ENCODE data around the gene TTC39A. TPM values are rescaled to one million over a fixed set of nuclear protein-coding genes. Genes with fewer than 3 reads are reported as not detected.

The TTC39A gene
- total RNA-seq, 2 donors from 2014 or later = 7.9 to 21.3 TPM

DNA sequence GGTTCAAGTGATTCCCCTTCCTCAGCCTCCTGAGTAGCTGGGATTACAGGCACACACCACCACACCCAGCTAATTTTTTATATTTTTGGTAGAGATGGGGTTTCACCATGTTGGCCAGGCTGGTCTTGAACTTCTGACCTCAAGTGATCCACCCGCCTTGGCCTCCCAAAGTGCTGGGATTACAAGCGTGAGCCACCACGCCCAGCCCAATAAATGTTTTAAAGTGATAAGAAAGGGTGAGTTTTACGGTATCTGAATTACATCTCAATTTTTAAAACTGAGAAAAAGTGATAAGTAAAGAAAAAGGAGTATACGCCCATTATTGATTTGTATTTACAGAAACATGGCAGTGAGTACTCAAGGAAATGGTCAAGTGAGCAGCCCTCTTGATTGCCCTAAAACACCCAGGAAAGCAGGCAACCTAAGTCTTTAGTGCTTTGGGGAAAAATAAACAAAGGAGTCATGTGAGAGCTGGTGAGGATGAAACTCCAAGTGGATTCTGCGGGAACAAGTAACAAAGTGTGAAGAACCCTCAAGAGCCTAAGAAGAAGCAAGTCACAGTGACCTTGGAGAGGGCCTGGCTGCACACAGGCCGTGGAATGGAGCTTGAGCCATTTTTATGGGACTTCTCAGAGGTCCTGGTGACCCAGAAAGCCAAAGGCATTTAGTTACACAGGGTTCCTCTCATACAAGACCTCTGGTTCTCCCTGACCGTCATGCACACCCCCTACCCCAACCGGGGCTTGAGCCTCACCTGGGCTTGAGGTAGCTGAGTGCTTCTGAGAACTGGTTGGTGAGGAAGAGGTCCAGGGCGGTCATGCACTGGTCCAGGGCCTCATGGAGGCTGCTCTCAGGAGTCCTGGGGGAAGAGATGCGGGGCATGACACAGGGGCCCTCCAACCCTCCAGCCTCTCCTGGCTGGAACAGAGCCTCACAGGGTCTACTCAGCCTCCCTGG lies 9.1 kb downstream of the TTC39A start:
- no peak overlapping the region for H3K27ac ChIP-seq
- H3K36me3 ChIP-seq (replicated peaks in 1 of 2; ENCODE audit: insufficient read depth in 1 of 2, low read depth in 2 of 2) = no peaks in the 10 kb centered on the region
- WGBS, 2 donors = 92% methylated on average over 10 to 11 of the region's 11 CpGs
- H3K9me3 ChIP-seq = no peaks in the 10 kb centered on the region
- H3K27me3 ChIP-seq = no peaks in the 10 kb centered on the region
- TF ChIP-seq, protein P1, sequence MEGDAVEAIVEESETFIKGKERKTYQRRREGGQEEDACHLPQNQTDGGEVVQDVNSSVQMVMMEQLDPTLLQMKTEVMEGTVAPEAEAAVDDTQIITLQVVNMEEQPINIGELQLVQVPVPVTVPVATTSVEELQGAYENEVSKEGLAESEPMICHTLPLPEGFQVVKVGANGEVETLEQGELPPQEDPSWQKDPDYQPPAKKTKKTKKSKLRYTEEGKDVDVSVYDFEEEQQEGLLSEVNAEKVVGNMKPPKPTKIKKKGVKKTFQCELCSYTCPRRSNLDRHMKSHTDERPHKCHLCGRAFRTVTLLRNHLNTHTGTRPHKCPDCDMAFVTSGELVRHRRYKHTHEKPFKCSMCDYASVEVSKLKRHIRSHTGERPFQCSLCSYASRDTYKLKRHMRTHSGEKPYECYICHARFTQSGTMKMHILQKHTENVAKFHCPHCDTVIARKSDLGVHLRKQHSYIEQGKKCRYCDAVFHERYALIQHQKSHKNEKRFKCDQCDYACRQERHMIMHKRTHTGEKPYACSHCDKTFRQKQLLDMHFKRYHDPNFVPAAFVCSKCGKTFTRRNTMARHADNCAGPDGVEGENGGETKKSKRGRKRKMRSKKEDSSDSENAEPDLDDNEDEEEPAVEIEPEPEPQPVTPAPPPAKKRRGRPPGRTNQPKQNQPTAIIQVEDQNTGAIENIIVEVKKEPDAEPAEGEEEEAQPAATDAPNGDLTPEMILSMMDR (IDR thresholded peaks at IDR 0.05) = no peak
- TF ChIP-seq POLR2A (IDR thresholded peaks at IDR 0.05) = no peak
- ATAC-seq = no peak
- H3K4me1 ChIP-seq = peaks cover 12% of the 10 kb centered on the region
- no peak for DNase-seq
- no peak overlapping the region for H3K4me3 ChIP-seq
- intact Hi-C loops (cut with DNase I) = no loop called here

DNA sequence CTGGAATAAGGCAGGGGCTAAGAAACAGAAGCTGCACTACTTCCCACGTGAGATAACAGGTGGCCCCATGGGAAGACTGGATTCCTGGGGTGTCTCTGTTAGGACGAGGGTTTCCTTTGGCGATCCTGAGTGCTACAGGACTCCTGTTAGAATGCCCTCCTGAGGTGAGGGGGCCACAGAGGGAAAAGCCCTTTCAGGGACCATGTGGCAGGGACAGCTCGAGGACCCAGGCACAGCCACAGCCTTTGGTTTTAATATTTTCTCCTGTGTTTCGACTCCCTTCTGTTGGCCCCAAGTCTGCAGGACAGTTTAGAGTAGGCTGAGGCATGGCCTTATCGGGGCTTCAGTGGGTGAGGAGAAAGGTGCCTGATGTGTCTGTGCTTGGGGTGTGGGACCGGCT lies 12.6 kb downstream of the TTC39A start:
- no peak for ATAC-seq
- 90 to 91% methylated on average over 7 of the region's 7 CpGs for WGBS, 2 donors
- H3K27ac ChIP-seq = no peak overlapping the region

DNA sequence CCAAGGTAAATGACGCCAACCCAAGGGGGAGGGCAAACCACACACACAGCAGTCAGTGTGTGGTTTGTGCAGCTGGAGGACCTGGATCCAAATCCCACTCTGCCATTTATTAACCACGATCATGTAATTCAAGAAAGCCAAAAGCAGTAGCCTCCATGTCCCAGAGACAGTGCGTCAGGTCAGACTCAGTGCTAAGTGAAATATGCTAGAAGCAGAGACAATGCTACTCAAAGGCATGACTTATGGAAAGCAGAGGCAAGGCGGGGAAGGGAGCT lies 13.6 kb downstream of the TTC39A start:
- WGBS, 2 donors = 50 to 53% methylated on average over 4 of the region's 4 CpGs
- no peaks in the 10 kb centered on the region for H3K27me3 ChIP-seq
- no peaks in the 10 kb centered on the region for H3K9me3 ChIP-seq
- H3K27ac ChIP-seq = peak overlapping the region; percentile 1 to 25 (median 24)
- peak in 2 of 4 donors; percentile 44 to 49 for DNase-seq
- H3K4me3 ChIP-seq = no peak overlapping the region
- H3K4me1 ChIP-seq = peaks cover 29% of the 10 kb centered on the region
- TF ChIP-seq, protein P1 (IDR thresholded peaks at IDR 0.05) = no peak
- TF ChIP-seq POLR2A (IDR thresholded peaks at IDR 0.05) = no peak
- H3K36me3 ChIP-seq (replicated peaks in 1 of 2; ENCODE audit: insufficient read depth in 1 of 2, low read depth in 2 of 2) = no peaks in the 10 kb centered on the region
- intact Hi-C loops (cut with DNase I) = no loop called here
- no peak for ATAC-seq

More for the DNA sequence above, 12.6 kb downstream of the TTC39A start:
- no peak for DNase-seq
- no peak for TF ChIP-seq POLR2A (IDR thresholded peaks at IDR 0.05)
- TF ChIP-seq, protein P1 (IDR thresholded peaks at IDR 0.05) = no peak
- Histone ChIP-seq H3K4me1 (peaks cover 29% of the 10 kb centered on the region), H3K27me3 (no peaks in the 10 kb centered on the region), H3K4me3 (no peak overlapping the region), H3K9me3 (no peaks in the 10 kb centered on the region), H3K36me3 (replicated peaks in 1 of 2; ENCODE audit: insufficient read depth in 1 of 2, low read depth in 2 of 2) (no peaks in the 10 kb centered on the region)
- intact Hi-C loops (cut with DNase I) = no loop called here

DNA sequence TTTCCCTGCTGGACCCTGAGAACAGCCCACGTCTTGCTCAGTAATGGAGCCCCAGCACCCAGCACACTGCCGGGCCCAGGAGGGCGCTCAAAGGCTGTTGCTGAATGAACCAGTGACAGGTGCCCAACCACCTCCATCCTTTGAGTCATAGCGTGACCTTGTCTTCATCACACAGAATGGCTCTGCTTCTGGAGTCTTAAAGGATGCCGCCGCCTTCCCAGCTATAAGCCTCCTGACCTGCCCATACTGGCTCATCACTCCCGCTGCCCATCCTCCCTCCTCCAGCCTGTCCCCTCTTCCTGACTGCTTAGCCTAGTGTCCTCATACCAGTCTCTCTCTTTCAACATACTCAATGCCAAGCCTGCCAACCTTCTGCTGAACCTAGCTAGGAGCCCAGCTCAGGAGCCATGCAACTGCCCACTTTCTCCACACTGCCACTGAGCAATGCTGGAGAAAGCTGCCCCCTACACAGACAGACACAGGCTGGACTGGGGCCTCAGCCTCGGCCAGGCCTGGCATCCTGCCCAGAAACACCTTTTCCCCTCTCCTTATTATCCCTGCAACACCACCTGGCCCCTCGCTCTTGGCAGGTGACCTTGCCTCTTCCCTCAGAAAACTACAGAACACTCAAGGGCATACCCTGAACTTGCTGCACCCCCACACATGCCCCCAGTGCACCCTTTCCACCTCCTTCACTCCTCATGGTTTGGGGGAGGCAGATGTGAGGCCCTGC lies 14.1 kb downstream of the TTC39A start:
- peak overlapping the region; percentile 1 to 25 (median 24) for H3K27ac ChIP-seq
- peak in 3 of 4 donors; percentile 44 to 57 (median 50) for DNase-seq
- intact Hi-C loops (cut with DNase I) = no loop called here
- ATAC-seq = no peak
- H3K4me1 ChIP-seq = peaks cover 29% of the 10 kb centered on the region
- H3K36me3 ChIP-seq (replicated peaks in 1 of 2; ENCODE audit: insufficient read depth in 1 of 2, low read depth in 2 of 2) = no peaks in the 10 kb centered on the region
- no peak overlapping the region for H3K4me3 ChIP-seq
- no peaks in the 10 kb centered on the region for H3K27me3 ChIP-seq
- 76 to 79% methylated on average over 7 to 9 of the region's 9 CpGs for WGBS, 2 donors
- H3K9me3 ChIP-seq = no peaks in the 10 kb centered on the region
- no peak for TF ChIP-seq POLR2A (IDR thresholded peaks at IDR 0.05)
- TF ChIP-seq, protein P1 (IDR thresholded peaks at IDR 0.05) = no peak
